ENCODE data around the gene CPVL.

GRCh38 chr7:29077854-29078253 lies 68.5 kb downstream of the CPVL start:
- no peak for TF ChIP-seq POLR2A (IDR thresholded peaks at IDR 0.05; ENCODE audit: low read depth, low read length)
- TF ChIP-seq TAF1 (IDR thresholded peaks at IDR 0.05; ENCODE audit: borderline replicate concordance, low read depth, low read length), result no peak

Data from GM12892 (cell line).